K562 (cell line): ENCODE data around the gene TBC1D1. TPM values are rescaled to one million over a fixed set of nuclear protein-coding genes. Genes with fewer than 3 reads are reported as not detected.

ENCODE experiments used
- ATAC-seq: fragments of 200-7000 bp; cut with Tn5 transposase; 3 replicates; pipeline ENCODE4 v1.9.1; 2020; ENCODE audit warnings: moderate library complexity
- BruUV-seq: library from RNA; stranded (reverse); fragments of 400-500 nt; replicated peaks from 2 replicates; lab custom pipeline; 2021; lab: Mats Ljungman, UMichigan
- CTCF ChIA-PET: fragments of 300-600 bp; formaldehyde crosslinking; extraction: SDS; loops from one replicate; lab custom pipeline; 2021; ENCODE audit warnings: low intra/inter-chr PET ratio; lab: Yijun Ruan, JAX
- POLR2A ChIA-PET: fragments of 300-600, 350-650 bp; sonication (Branson Sonifier 250); formaldehyde crosslinking; extraction: SDS; loops from one replicate; lab custom pipeline; 2021; ENCODE audit warnings: antibody characterized with exemption, inconsistent platforms; lab: Yijun Ruan, JAX
- DNase-seq, 4 experiments: peaks; one replicate each; pipeline versions ENCODE4 v3.0.0 to v3.0.0-alpha.2; 2011 to 2018; ENCODE audit warnings: low spot score in 3 of 4, mixed read lengths in 3 of 4; ENCODE audit errors: extremely low read depth in 1 of 4
- FAIRE-seq: peaks from 2 replicates; lab custom pipeline; 2011; peaks lifted over from hg19 to GRCh38; lab: Jason Lieb, UNC
- H2AFZ ChIP-seq: 2 replicates; pipeline ENCODE4 v1.6.0; 2011; ENCODE audit warnings: low read depth, low read length, control low read depth, inconsistent platforms
- H3K27ac ChIP-seq: fragments of 200-600 bp; 3 replicates; pipeline ENCODE4 v1.8.0; 2011; ENCODE audit warnings: low read depth, mild to moderate bottlenecking, control low read depth, inconsistent platforms, low read length, moderate library complexity, mixed read lengths; ENCODE audit errors: extremely low read depth
- H3K27me3 ChIP-seq, 2 experiments: fragments of 300-600 bp in 1 of 2; 2 replicates in 1 of 2; 3 replicates in 1 of 2; pipeline versions ENCODE4 v1.6.0 to v1.8.0; 2011; ENCODE audit warnings: inconsistent platforms in 2 of 2, low read length in 2 of 2, mild to moderate bottlenecking in 1 of 2, mixed read lengths in 1 of 2, moderate library complexity in 1 of 2; ENCODE audit not compliant: control insufficient read depth in 2 of 2, insufficient read depth in 2 of 2
- H3K36me3 ChIP-seq: fragments of 300-600 bp; 3 replicates; pipeline ENCODE4 v1.8.0; 2011; ENCODE audit warnings: mild to moderate bottlenecking, low read length, inconsistent platforms; ENCODE audit not compliant: control insufficient read depth, insufficient read depth
- H3K4me1 ChIP-seq, 2 experiments: fragments of 200-600 bp in 1 of 2; replicated peaks in 1 of 2; 2 replicates in 1 of 2; 3 replicates in 1 of 2; pipeline versions ENCODE4 v1.5.1 to v1.8.0; 2011; ENCODE audit warnings: inconsistent platforms in 2 of 2, low read length in 2 of 2, mild to moderate bottlenecking in 1 of 2, mixed read lengths in 1 of 2, moderate library complexity in 1 of 2; ENCODE audit not compliant: control insufficient read depth in 2 of 2, insufficient read depth in 2 of 2
- H3K4me2 ChIP-seq: 2 replicates; pipeline ENCODE4 v1.6.1; 2011; ENCODE audit warnings: low read length, control low read depth, inconsistent platforms, mixed read lengths; ENCODE audit not compliant: insufficient read depth
- H3K4me3 ChIP-seq: fragments of 200-600 bp; sonication (generic), shearing (Covaris generic); 2 replicates; pipeline ENCODE4 v1.5.1; 2016; ENCODE audit warnings: control low read depth, inconsistent platforms
- H3K79me2 ChIP-seq: fragments of 200-600 bp; 3 replicates; pipeline ENCODE4 v1.8.0; 2011; ENCODE audit warnings: low read length, inconsistent platforms; ENCODE audit not compliant: control insufficient read depth, insufficient read depth
- H3K9ac ChIP-seq, 2 experiments: 2 replicates each; pipeline versions ENCODE4 v1.6.0 to v1.6.1; 2011; ENCODE audit warnings: low read depth in 2 of 2, low read length in 2 of 2, control low read depth in 1 of 2, inconsistent platforms in 1 of 2, mild to moderate bottlenecking in 1 of 2, mixed read lengths in 1 of 2; ENCODE audit not compliant: insufficient read depth in 1 of 2
- H3K9me1 ChIP-seq: one replicate; pipeline ENCODE4 v1.6.0; 2011; ENCODE audit warnings: inconsistent platforms, mild to moderate bottlenecking, low read length, moderate library complexity; ENCODE audit not compliant: control insufficient read depth, insufficient read depth
- H3K9me3 ChIP-seq: replicated peaks from 2 replicates; pipeline ENCODE4 v1.5.1; 2011; ENCODE audit warnings: low read depth, low read length, inconsistent platforms; ENCODE audit not compliant: control insufficient read depth, insufficient read depth
- H4K20me1 ChIP-seq: replicated peaks from 2 replicates; pipeline ENCODE4 v1.6.1; 2011; ENCODE audit warnings: low read length, inconsistent platforms, mixed read lengths; ENCODE audit not compliant: control insufficient read depth, insufficient read depth
- ELF2 ChIP-seq: fragments of 250-450 bp; sonication (Bioruptor Pico); IDR thresholded peaks from 2 replicates; pipeline ENCODE4 v1.5.0; 2021; ENCODE audit warnings: mild to moderate bottlenecking
- FOXJ2 ChIP-seq: fragments of 200-800 bp; sonication (Bioruptor generic); IDR thresholded peaks from 2 replicates; pipeline ENCODE4 v1.6.1; 2016; ENCODE audit warnings: missing genetic modification characterization, missing compliant biosample characterization
- JUN ChIP-seq, 2 experiments: sonication (generic) in 1 of 2; formaldehyde crosslinking in 1 of 2; IDR thresholded peaks; 2 replicates each; pipeline versions ENCODE4 v1.6.1 to v1.8.0; 2012 to 2022; ENCODE audit warnings: borderline replicate concordance in 2 of 2, mild to moderate bottlenecking in 2 of 2, improper control_type of control experiment in 1 of 2, low read depth in 1 of 2, low read length in 1 of 2, missing genetic modification reagents in 1 of 2
- MTA2 ChIP-seq: fragments of 450-650 bp; IDR thresholded peaks from 2 replicates; pipeline ENCODE4 v1.6.1; 2016; ENCODE audit warnings: low read depth
- NR4A1 ChIP-seq, 2 experiments: fragments of 250-450 bp in 1 of 2; fragments of 450-650 bp in 1 of 2; sonication (Bioruptor Pico) in 1 of 2; IDR thresholded peaks; 2 replicates each; pipeline versions ENCODE4 v1.4.0 to v1.6.1; 2016 to 2020; ENCODE audit warnings: mild to moderate bottlenecking in 2 of 2, missing compliant biosample characterization in 1 of 2, missing genetic modification characterization in 1 of 2, moderate library complexity in 1 of 2
- PHF21A ChIP-seq: fragments of 450-650 bp; IDR thresholded peaks from 2 replicates; pipeline ENCODE4 v1.6.1; 2017; ENCODE audit warnings: low read depth, borderline replicate concordance
- POLR2AphosphoS5 ChIP-seq: IDR thresholded peaks from 2 replicates; pipeline ENCODE4 v1.6.1; 2011; ENCODE audit warnings: mild to moderate bottlenecking, low read depth, low read length, moderate library complexity; ENCODE audit not compliant: control insufficient read depth, insufficient read depth
- RB1 ChIP-seq: fragments of 450-650 bp; IDR thresholded peaks from 2 replicates; pipeline ENCODE4 v1.6.1; 2017; ENCODE audit warnings: low read depth, mild to moderate bottlenecking
- YY1 ChIP-seq, 3 experiments: IDR thresholded peaks; 2 replicates each; pipeline ENCODE4 v1.6.1; 2011; ENCODE audit warnings: low read length in 2 of 3, mild to moderate bottlenecking in 2 of 3, moderate library complexity in 2 of 3, borderline replicate concordance in 1 of 3, control low read depth in 1 of 3, low read depth in 1 of 3; ENCODE audit not compliant: insufficient read depth in 3 of 3, insufficient replicate concordance in 2 of 3, control insufficient read depth in 1 of 3, insufficient read length in 1 of 3; ENCODE audit errors: extremely low read depth in 1 of 3
- ZNF354B ChIP-seq: fragments of 250-450 bp; sonication (Bioruptor Pico); IDR thresholded peaks from 2 replicates; pipeline ENCODE4 v1.4.0; 2020
- WGBS: fragments of 100-300 bp; shearing (Covaris generic); methylation state at CpG from one replicate; pipeline ENCODE4 v1.1.6; 2016; ENCODE audit warnings: low coverage, mixed read lengths; ENCODE audit not compliant: insufficient coverage; ENCODE audit errors: missing lambda C conversion rate; 5-methylcytosine and 5-hydroxymethylcytosine counted together
- in situ Hi-C: fragments of 300-500 bp; cut with MboI; formaldehyde crosslinking; loops from 4 replicates; pipeline ENCODE4 v1.15.0; 2018; ENCODE audit warnings: inconsistent platforms, mixed read lengths
- intact Hi-C: fragments of 100-400 bp; cut with micrococcal nuclease; formaldehyde crosslinking; loops from 2 replicates; pipeline ENCODE4 v1.14.2; 2022
- polyA plus RNA-seq, 8 experiments: library from polyadenylated mRNA; depleted of rRNA in 4 of 8; stranded (reverse) in 5 of 8; unstranded in 3 of 8; fragments of >200 nt; fragmentation: Nextera tagmentation in 2 of 8; fragmentation: Illumina TruSeq in 1 of 8; extraction: Ambion mirVana in 2 of 8; extraction: Trizol in 1 of 8; gene quantifications; 2 replicates each; pipeline versions ENCODE4 v1.2.1 to v1.2.3, GENCODE V29; 2011 to 2014; ENCODE audit warnings: inconsistent platforms in 1 of 8, missing spikeins in 1 of 8
- total RNA-seq, 7 experiments: library from RNA; depleted of rRNA in 6 of 7; stranded (reverse); fragments of >200 nt in 6 of 7; fragmentation: Illumina TruSeq in 2 of 7; extraction: Trizol in 2 of 7; gene quantifications; 2 replicates each; pipeline versions ENCODE4 v1.2.1 to v1.2.3, GENCODE V29; 2011 to 2021; ENCODE audit warnings: low replicate concordance in 1 of 7
- TF ChIP-seq, protein P1 (sequence below): fragments of 250-450 bp; sonication (Bioruptor Pico); IDR thresholded peaks from 2 replicates; pipeline ENCODE4 v1.8.0; 2021; ENCODE audit warnings: moderate library complexity, mild to moderate bottlenecking, inconsistent platforms
- TF ChIP-seq, protein P2 (sequence below): IDR thresholded peaks from 2 replicates; pipeline ENCODE4 v1.6.1; 2012; ENCODE audit warnings: low read depth, low read length, improper control_type of control experiment, borderline replicate concordance
- TF ChIP-seq, protein P3 (sequence below): sonication (generic); formaldehyde crosslinking; IDR thresholded peaks from 2 replicates; pipeline ENCODE4 v1.8.0; 2023; ENCODE audit warnings: mild to moderate bottlenecking, missing genetic modification reagents

The TBC1D1 gene
- total and polyA plus RNA-seq, 9 of the 15 experiments (the other 6 are each of a cell fraction or from before 2014, with no cell fraction given) = 0.59 to 14.2 (median 8.8) TPM

DNA sequence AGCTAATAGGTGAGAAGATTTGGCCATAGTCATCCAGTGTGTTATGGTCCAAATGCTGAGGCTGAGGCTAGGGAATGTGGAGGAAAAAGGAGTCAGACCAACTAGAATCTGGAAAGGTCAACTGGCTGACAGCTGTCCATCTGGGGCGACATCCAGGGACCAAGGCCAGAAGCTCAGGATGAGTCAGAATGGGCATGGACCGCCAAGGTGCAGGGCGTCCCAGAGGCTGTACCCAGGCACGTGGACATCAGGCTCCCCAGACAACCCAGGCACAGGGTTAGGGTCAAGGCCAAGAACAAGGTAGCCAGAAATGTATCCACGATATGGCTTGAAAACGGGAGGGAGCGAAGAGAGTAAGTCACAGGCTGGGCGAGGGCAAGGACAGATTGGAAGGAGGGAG, 43.2 kb downstream of the TBC1D1 start:
- no peak for DNase-seq
- no peak for TF ChIP-seq JUN (IDR thresholded peaks at IDR 0.05; ENCODE audit: borderline replicate concordance, low read depth, low read length)
- TF ChIP-seq JUN (CRISPR knock-in tag; IDR thresholded peaks at IDR 0.05; ENCODE audit: borderline replicate concordance) = no peak
- no peak for TF ChIP-seq POLR2AphosphoS5
- TF ChIP-seq ELF2 = no peak
- TF ChIP-seq FOXJ2 = no peak
- TF ChIP-seq, protein P1, sequence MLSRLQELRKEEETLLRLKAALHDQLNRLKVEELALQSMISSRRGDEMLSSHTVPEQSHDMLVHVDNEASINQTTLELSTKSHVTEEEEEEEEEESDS (CRISPR knock-in tag) = no peak
- TF ChIP-seq RB1 = no peak
- TF ChIP-seq YY1 (IDR thresholded peaks at IDR 0.05; ENCODE audit: borderline replicate concordance in 1 of 3, control insufficient read depth in 1 of 3, extremely low read depth in 1 of 3, insufficient read depth in 3 of 3, insufficient read length in 1 of 3, insufficient replicate concordance in 2 of 3, low read depth in 1 of 3, low read length in 2 of 3) = no peak
- TF ChIP-seq, protein P2, sequence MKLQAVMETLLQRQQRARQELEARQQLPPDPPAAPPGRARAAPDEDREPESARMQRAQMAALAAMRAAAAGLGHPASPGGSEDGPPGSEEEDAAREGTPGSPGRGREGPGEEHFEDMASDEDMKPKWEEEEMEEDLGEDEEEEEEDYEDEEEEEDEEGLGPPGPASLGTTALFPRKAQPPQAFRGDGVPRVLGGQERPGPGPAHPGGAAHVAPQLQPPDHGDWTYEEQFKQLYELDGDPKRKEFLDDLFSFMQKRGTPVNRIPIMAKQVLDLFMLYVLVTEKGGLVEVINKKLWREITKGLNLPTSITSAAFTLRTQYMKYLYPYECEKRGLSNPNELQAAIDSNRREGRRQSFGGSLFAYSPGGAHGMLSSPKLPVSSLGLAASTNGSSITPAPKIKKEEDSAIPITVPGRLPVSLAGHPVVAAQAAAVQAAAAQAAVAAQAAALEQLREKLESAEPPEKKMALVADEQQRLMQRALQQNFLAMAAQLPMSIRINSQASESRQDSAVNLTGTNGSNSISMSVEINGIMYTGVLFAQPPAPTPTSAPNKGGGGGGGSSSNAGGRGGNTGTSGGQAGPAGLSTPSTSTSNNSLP = no peak
- no peak for TF ChIP-seq MTA2
- no peak for TF ChIP-seq PHF21A
- TF ChIP-seq, protein P3, sequence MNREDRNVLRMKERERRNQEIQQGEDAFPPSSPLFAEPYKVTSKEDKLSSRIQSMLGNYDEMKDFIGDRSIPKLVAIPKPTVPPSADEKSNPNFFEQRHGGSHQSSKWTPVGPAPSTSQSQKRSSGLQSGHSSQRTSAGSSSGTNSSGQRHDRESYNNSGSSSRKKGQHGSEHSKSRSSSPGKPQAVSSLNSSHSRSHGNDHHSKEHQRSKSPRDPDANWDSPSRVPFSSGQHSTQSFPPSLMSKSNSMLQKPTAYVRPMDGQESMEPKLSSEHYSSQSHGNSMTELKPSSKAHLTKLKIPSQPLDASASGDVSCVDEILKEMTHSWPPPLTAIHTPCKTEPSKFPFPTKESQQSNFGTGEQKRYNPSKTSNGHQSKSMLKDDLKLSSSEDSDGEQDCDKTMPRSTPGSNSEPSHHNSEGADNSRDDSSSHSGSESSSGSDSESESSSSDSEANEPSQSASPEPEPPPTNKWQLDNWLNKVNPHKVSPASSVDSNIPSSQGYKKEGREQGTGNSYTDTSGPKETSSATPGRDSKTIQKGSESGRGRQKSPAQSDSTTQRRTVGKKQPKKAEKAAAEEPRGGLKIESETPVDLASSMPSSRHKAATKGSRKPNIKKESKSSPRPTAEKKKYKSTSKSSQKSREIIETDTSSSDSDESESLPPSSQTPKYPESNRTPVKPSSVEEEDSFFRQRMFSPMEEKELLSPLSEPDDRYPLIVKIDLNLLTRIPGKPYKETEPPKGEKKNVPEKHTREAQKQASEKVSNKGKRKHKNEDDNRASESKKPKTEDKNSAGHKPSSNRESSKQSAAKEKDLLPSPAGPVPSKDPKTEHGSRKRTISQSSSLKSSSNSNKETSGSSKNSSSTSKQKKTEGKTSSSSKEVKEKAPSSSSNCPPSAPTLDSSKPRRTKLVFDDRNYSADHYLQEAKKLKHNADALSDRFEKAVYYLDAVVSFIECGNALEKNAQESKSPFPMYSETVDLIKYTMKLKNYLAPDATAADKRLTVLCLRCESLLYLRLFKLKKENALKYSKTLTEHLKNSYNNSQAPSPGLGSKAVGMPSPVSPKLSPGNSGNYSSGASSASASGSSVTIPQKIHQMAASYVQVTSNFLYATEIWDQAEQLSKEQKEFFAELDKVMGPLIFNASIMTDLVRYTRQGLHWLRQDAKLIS (CRISPR knock-in tag) = no peak
- no peak for TF ChIP-seq NR4A1 (CRISPR knock-in tag; IDR thresholded peaks at IDR 0.05)
- TF ChIP-seq NR4A1 (tag; IDR thresholded peaks at IDR 0.05) = no peak
- TF ChIP-seq ZNF354B (CRISPR knock-in tag) = no peak
- Histone ChIP-seq H3K36me3 (no peaks in the 10 kb centered on the region), H4K20me1 (no peaks in the 10 kb centered on the region), H3K27me3 (peaks cover 2 to 14% of the 10 kb centered on the region in 2 experiments; a peak in 4 of 5 replicates), H3K9me1 (no peaks in the 10 kb centered on the region), H3K9ac (no peak overlapping the region), H2AFZ (no peak overlapping the region), H3K4me1 (no peaks in the 10 kb centered on the region), H3K27ac (no peak overlapping the region), H3K4me2 (no peak overlapping the region), H3K4me3 (no peak overlapping the region), H3K9me3 (no peaks in the 10 kb centered on the region), H3K79me2 (no peaks in the 10 kb centered on the region)
- BruUV-seq = no TSS peak
- CTCF ChIA-PET = no interaction called here
- POLR2A ChIA-PET = no interaction called here
- in situ Hi-C loops = no loop called here
- intact Hi-C loops = no loop called here
- FAIRE-seq = no peak
- ATAC-seq = no peak
- WGBS = 0% methylated on average over 8 of the region's 8 CpGs
